D341Med (cell line): ENCODE data around the gene TMEM150A.
"Not testable (repeated sequence)": the region's sequence is repeated elsewhere in the genome, so short reads cannot be mapped to it uniquely, and the experiment has no call there.

Experiments
- DNase-seq: peaks from one replicate; pipeline ENCODE4 v3.0.0; 2012; ENCODE audit warnings: low spot score

Gene TMEM150A

DNA sequence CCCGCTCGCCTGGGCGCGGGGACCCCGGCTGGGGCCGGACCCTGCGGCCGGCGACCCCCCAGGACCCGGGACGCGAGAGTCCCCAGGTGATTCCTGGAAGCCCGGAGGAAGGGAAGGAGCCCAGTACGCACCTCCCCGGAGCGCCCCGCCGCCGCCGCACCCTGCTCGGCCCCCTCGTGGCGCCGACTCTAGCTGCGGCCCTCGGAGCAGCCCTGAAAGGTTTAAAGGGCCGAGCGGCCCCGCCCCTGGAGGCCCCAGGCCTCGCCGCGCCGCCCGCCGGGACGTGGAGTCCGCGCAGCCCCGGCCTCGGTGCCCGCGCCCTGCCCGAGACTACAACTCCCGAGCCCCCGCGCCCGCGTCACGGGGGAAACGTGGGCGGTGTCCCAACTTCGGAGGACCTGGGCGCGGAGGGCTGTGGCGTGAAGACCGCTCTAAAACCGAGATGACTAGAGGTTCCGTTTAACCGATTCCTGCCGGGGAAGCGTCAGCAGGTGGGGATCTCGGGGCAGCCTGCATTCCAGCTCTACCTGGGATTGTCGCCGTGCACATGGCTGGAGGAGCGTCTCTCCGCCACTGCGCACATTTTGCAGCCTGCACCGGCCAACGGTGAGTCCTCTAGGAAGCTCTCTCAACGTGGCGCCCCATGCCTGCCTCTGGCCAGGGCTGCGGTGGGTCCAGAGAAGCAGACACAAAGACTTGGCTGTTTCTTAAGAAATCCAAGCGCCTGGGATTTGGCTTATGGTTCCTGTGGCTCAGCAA, at the start of gene TMEM150A:
Gene TMEM150A (minus strand): TSS at position 223 of the 759 bp plus-strand sequence. CDS start 750 bp downstream, outside the sequence.
- DNase-seq, result peak; percentile 95

GRCh38 chr2:85652056-85652455, 49.6 kb upstream of the TMEM150A start:
- DNase-seq, result no peak

DNA sequence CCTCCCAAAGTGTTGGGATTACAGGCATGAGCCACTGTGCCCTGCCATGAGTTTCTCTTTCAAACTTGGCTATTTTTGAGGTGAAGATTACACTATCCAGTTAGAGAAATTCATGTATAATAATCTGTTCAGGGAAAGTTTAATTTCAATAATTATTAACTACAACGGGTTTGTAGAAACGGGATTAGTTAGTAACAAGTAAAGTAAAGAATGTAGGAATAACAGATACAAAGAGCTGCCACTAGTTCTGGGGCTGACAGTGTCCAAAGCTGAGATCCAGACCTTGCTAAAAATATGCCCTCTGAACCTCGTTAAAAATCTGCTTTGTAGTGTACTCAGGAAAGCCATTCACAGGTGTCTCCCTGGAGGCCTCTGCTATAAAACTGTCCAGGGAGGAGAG, 48.6 kb upstream of the TMEM150A start:
- no peak for DNase-seq

DNA sequence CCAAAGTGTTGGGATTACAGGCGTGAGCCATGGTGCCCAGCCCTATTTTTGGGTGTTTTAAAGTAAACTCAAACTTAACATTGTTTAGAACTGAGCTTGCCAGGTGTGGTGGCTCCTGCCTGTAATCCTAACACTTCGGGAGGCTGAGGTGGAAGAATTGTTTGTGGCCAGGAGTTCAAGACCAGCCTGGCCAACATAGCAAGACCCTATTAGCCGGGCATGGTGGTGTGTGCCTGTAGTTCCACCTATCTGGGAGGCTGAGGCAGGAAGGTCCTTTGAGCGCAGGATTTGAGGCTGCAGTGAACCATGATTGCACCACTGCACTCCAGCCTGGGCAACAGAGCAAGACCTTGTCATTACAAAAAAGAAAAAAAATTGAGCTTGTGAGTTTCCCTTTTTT, 48.0 kb upstream of the TMEM150A start:
- no peak for DNase-seq

- DNase-seq, result no peak
Measured at GRCh38 chr2:85649201-85650190, 47.0 kb upstream of the TMEM150A start.

GRCh38 chr2:85648619-85649018, 46.1 kb upstream of the TMEM150A start:
- peak; percentile 67 for DNase-seq

DNA sequence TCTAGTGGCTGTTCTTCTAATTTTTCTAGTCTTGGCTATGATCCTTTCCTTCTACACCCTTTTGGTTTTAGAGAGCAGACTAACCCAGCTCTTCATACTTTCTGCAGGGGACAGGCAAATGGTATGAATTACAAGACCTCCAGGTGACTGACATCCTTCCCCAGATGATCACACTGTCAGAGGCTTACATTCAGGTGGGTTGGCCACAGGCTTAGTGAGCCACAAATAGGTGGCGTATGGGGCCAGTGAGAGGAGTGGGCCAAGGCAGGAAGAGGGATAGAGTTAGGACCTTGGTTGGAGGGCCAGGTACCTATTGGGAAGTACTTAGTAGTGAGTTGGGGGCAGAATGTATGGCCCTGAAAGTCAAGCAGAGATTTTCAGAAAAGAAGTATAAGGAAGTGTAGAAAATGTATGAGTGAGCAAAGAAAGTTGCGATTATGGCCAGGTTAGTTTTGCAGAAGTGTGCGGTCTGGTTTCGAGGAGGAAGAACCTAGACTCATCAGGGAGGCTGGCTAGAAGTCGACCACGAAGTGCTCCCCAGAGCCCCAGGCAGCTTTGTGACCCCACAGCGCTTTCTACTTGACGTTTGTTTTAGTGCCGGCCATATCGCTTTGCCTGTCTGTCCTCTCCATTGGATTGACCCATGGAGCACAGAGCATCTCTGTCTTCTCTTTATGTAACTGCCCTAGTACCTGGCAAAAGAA, 45.5 kb upstream of the TMEM150A start:
- DNase-seq, result no peak

DNA sequence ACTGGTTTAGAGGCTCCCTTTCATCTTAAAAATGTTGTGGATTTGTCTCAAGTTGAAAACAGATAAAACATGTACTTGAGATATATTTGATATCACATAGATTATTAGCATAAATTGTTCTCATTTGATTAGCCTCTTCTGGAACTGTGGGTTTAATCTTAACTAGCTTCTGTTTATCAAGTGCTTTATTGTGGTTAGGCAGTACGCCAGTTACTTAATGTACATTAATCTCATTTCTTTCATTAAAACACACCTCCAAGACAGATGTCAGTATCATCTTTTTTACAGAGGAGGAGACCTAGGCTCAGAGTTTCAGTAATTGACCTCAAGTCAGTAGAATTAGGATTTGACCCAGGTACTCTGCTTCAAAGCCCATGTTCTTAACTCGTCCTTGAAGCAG, 43.7 kb upstream of the TMEM150A start:
- DNase-seq, result no peak

- DNase-seq, result no peak
Measured at GRCh38 chr2:85644909-85645308, 42.4 kb upstream of the TMEM150A start.

- DNase-seq, result no peak
Measured at GRCh38 chr2:85642725-85643124, 40.2 kb upstream of the TMEM150A start.

DNA sequence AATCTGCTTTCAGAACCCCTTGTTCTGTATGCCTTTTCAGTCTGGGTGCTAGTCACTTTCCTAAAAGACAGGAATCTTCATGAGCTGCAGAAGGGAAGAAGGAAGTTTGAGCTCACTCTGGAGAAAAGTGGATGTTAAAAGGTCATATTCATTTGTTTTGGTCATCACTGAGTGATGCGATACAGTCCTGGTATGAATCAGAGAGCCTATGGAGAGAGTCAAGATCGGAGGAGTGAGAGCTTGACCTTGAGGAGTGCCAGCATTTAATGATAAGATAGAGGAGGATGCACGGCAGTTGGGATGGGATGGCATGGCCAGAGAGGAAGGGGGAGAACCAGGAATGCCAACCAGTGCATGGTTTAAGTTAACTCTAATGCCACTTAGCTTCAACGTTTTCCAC, 33.1 kb upstream of the TMEM150A start:
- no peak for DNase-seq

GRCh38 chr2:85635011-85635410, 32.5 kb upstream of the TMEM150A start:
- DNase-seq, result no peak

DNA sequence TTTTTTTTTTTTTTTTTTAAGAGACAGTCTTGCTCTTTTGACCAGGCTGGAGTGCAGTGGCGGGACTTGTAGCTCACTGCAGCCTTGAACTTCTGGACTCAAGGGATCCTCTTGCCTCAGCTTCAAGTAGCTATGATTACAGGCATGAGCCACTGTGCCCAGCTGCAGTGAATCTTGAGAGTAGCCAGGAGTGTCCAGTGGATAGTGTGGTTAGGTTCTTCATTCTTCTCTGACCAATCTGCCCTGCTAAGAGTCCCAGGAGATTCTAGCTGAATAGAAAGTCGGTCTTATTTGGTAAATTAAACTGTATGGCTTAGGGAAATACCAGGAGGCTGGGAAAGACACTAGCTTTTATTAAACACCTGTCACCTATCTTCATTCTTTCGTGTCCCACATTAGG, 28.8 kb upstream of the TMEM150A start:
- no peak for DNase-seq

DNA sequence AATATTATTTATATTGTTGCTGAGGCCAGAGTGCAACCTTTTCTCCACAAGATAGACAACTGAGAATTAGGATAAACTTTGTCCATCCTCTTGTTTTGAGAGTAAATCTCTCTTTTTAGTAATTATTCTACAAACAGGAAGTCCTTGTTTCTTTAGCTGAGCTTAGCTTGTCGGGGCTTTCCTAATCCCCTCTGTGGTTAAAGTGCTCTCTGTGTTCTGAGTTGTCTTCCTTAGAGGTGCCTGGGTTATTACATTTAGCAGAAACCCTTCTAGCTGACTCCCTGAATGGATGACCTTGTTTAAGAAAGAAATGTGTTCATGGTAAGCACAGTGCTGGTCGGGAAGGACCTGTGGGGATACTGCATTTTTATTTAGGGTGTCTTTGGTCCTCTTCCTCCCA, 26.2 kb upstream of the TMEM150A start:
- no peak for DNase-seq

DNA sequence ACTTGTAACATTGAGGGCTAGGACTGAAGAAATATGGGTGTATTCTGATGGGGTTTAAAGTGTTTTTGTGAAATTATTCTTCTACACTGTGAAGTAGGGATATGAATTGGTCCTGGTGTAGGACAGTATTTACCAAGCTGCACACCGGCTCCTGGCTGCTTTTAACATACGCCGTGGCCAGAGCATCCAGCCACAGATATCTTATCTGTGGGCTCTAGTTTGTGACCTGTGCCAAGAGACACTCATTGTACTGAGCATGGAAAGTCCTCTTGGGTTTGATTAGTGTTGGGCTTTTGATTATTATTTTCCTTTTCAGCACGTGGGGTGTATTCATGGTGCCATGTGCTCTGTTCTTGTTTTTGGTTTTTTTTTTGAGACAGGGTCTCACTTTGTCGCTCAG, 21.5 kb upstream of the TMEM150A start:
- no peak for DNase-seq

- DNase-seq, result no peak
Measured at GRCh38 chr2:85621338-85621737, 18.8 kb upstream of the TMEM150A start.

GRCh38 chr2:85619617-85620016, 17.1 kb upstream of the TMEM150A start:
- no peak for DNase-seq

- not testable (repeated sequence) for DNase-seq
Measured at GRCh38 chr2:85617723-85618122, 15.2 kb upstream of the TMEM150A start.

DNA sequence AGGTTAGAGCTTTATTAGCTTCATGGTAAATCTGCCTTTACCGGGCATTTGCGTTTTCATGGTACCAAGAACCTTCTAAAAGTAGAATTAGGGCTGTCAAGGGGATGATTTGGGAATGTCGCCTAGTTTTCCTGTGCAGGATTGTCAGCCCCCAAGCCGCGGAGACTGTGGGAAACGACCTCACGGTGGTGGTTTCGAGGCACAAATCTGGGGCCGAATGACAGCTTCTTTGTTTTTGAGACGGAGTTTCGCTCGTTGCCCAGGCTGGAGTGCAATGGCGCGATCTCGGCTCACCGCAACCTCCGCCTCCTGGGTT, 12.9 kb upstream of the TMEM150A start:
- no peak for DNase-seq

DNA sequence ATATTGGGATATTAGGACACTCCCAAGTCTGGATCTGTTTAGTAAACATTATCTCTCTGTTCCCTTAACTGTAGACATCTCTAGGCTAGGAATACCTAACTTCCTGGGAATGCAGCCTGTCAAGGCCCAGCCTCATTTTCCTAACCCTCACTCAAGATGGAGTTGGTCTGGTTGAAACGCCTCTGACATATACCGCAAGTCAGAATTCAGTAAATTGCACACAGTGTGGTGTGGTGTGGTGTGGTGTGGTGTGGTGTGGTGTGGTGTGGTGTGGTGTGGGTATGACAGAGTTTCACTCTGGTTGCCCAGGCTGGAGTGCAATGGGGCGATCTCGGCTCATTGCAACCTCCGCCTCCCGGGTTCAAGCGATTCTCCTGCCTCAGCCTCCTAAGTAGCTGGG, 12.3 kb upstream of the TMEM150A start:
- DNase-seq, result not testable (repeated sequence)

GRCh38 chr2:85613717-85614515, 11.4 kb upstream of the TMEM150A start:
- no peak for DNase-seq
